ENCODE data around the gene CASK.
A peak's percentile ranks its signal among the peaks of the same experiment; 100 is the strongest.

CASK gene

DNA sequence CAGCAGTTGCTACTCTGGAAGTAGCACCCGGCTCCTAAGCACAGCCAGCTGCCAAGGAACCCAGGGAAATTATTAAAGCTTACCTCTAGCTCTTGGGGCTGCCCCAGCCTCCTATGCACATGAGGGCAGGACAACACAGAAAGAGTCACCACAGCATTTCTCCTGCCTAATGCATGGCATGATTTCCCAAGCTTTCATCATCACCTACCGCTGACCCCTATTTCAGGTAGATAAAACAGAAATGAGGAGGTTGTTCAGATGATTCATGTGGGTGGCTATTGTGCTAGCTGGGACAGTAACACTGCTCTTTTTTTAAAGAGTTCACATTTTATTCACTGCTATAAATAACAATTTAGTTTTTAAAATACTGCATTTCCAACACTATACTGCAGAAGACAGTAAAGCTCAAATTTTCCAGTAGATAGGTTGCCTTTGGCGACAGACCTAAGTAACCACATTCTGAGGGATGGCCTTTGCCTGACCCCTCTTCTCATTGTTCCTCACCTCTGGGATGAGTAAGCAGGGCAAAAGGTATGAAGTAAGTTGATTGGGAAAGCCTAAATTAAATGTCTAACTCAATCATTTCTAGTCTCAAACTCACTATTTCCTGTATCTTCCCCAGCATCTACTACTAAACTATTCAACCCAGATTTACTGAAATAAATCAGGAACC, 16.7 kb downstream of the CASK start:
- DNase-seq, result no peak

DNA sequence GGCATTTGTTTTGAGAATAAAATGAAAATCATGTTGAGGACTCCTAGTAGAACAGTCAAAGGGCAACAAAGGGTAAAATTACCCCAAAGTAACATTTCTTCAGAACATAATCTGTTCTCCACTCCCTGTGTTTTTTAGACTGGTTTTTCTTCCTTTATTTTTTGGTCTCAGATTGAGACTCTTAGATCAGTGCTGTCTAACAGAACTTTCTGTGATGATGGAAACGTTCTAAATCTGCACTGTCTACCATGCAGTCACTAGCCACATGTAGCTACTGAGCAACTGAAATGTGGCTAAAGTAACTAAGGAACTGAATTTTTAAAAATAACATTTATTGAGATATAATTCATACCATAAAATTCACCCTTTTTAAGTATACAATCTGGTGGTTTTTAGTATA, 19.8 kb downstream of the CASK start:
- no peak for DNase-seq

DNA sequence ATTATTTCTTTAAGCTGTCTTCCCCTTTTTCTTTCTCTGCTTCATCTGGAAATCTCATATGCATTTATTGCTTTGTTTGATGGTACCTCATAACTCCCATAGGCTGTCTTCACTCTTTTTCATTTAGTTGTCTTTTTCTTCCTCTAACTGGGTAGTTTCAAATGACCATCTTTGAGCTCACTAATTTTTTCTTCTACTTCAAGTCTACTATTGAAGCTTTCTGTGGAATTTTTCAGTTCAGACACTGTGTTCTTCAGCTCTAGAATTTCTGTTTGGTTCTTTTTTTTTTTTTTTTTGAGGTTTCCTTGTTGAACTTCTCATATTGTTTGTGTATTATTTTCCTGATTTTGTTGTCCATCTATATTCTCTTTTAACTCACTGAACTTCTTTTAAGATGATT, 23.0 kb downstream of the CASK start:
- DNase-seq, result no peak

DNA sequence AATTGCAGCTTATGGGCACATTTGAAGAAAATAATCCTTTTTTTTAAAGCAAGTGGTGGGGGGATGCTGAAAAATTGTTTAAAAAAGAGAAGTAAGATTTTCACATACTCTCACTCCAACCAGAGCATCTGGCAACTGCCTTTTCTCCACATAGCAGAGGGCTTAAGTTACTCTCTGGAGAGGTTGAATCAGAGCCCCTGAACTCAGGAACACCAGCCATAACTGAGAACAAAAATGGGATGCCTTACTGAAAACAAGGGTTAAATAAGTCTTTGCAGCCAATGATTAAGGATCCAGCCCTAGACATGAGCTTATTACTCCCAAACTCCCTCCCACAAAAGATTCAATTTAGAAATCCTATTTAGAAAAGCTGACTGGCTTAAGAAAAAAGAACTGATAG, 27.5 kb downstream of the CASK start:
- DNase-seq, result no peak

DNA sequence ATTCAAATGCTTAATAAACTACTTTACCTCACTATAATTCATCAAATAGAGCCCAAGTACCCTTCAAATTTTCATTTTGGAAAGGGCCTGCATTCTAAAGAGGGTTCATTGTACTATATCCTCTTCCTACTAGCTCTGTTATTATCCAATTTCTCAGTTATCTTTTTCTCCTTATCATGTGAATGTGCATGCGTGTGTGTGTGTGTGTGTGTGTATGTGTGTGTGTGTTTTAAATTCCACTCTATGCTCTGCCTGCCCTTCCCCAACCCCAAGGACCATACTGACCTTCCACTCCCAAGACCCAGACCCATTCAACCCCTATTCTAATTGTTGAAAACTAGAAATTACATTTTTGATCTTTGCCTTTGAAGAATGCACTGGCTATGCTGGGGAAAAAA, 33.3 kb downstream of the CASK start:
- no peak for DNase-seq

DNA sequence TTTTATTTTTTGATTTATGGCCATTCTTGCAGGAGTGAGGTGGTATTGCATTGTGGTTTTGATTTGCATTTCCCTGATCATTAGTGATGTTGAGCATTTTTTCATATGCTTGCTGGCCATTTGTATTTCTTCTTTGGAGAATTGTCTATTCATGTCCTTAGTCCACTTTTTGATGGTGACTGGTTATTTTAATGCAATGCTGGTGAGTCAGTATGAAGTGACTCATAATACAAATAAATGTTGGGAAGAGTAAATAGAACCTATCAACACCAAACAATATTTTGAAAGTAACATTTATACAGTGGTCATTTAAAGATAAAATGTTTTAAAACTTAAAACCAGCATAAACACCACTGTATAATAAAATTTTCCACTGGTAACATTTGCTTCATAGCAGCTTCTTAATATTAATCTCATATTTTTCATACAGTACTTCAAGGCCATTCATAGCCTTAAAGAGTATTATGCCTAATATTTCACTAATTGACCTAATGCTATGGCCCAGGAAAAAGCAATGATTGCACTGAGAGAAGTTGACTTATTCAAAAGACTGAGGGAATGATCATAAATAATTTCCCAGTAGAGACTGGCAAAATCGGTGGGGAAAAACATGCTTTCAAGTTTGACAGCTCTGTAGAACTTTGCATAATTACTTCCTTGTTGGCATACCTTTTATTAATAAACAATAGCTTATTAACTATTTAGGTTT, 33.9 kb downstream of the CASK start:
- DNase-seq, result peak; percentile 31

DNA sequence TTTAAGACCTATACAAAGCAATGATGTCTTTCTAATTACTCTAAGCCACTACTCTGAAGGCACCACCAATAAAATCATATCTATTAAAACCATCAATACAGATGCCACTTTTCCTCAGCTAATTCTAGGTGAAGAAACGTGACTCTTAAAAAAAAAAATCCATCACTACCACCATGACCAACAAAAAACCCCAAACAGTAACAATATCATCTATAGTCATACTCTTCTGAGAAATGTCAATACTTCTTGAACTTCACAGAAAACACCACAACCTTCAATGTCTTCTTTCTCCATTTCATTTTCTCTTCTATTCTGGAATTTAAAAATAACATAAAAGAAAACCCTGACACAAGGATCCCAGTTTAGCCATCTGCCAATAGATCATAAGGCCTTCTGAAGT, 35.7 kb downstream of the CASK start:
- no peak for DNase-seq

DNA sequence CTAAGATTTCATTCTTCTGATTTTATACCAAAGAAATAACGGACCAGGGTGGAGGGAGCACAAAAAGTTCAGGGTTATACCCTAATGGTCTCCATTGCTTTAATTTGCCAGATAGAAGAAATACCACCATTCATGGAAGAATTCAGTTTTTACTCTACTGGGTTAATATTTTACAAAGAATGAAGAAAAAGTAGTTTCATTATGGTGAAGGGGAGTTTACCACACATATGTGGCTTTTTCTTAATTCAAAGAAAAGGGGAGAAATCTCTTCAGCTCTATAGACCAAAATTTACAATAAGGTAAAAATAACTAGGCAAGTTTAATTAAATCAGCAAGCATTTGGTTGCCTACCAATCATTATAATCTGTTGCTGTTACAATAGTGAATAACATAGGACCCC, 37.6 kb downstream of the CASK start:
- DNase-seq, result no peak

DNA sequence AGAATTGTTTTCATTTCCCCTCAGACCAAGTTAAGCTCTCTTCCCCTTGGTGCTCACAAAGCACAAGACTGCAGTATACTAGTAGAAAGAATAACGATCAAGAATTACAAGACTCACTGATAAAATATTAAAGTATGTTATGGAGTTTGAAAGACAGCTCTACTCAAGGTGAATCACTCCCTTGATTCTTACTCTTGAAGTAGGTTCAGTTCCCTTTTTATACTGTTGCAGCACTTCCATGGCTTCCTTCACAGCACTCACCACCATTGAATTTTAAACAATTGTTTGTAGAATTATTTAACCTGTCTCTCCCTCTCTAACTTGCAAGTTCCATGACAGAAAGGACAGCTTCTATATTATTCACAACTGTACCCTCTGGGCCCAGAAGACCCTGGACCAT, 42.2 kb downstream of the CASK start:
- no peak for DNase-seq

DNA sequence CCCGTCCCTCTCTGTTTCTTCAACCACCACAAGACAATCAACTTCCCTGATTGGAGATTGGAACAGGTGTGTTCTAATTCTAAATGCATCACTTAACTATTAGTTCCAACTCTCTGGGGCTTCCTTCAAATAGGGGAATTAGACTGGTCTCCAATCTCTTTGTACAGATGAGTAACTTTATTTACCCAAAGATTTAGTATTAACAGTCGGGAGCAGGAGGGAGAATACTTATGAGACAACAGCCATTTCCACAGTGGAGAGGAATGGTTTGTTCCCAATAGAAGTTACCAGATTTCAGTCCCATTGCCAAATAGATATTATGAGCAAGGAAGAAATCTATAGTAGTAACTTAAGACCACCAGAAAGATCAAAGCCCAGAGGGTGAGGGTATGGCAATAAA, 46.2 kb downstream of the CASK start:
- DNase-seq, result no peak

DNA sequence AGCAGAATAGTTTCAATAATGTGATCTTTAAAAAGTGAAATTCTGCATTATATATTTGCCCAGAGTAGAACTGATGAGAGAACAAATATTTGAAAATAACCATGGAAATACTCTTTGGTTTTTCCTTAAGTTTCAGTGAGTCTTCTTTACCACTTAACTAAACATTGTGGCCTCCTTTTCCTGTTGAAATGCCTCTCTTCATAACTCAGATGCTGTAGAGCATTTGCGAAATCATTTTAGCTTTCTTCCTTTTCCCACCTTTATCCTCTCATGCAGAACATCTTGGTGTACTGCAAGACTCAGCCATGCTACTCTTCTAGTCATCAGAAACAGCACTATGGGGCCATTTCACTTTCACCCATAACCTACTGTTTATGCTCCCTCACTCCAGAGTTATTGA, 48.2 kb downstream of the CASK start:
- no peak for DNase-seq

DNA sequence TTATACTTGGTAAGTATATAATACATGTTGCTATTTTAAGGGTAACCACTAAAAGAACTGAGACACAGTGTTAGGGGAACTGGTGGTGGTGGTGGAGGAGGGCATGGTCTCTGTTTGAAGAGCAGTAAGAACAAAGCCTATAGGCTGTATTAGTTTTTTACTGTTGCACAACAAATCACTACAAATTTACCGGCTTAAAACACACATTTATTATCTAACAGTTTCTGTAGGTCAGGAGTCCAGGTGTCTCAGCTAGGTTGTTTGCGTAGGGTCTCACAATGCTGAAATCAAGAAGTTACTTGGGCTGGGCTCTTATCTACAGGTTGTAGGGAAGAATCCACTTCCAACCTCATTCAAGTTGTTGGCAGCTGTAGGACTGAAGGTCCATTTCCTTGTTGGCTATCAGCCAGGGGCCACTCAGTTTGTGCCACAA, 52.6 kb downstream of the CASK start:
- DNase-seq, result no peak

DNA sequence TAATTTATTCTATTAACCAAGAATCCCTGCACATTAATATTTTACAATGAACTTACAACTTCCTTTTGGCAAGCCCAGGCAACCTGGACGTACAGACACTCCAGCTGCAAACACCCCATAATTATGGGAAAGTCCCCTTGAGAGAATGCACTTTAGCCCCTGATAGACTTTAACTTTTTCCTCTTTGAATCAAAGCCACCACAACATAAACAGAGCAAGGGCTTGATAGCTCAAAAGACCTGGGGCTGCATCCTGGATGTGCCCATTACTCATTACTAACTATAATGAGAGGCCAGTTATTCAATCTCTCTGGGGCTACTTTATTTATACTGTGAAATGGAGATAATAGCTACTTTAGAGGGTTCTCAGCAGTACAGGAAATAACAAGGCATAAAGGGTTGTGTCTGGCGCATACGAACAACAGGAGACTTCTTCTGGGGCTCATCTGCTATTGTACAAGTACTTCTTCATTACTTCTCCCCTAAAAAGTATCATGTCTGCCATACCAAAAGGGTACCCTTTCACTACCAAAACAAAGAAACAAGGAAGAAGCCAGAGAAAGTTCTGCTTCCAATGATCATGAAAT, 54.9 kb downstream of the CASK start:
- DNase-seq, result no peak

DNA sequence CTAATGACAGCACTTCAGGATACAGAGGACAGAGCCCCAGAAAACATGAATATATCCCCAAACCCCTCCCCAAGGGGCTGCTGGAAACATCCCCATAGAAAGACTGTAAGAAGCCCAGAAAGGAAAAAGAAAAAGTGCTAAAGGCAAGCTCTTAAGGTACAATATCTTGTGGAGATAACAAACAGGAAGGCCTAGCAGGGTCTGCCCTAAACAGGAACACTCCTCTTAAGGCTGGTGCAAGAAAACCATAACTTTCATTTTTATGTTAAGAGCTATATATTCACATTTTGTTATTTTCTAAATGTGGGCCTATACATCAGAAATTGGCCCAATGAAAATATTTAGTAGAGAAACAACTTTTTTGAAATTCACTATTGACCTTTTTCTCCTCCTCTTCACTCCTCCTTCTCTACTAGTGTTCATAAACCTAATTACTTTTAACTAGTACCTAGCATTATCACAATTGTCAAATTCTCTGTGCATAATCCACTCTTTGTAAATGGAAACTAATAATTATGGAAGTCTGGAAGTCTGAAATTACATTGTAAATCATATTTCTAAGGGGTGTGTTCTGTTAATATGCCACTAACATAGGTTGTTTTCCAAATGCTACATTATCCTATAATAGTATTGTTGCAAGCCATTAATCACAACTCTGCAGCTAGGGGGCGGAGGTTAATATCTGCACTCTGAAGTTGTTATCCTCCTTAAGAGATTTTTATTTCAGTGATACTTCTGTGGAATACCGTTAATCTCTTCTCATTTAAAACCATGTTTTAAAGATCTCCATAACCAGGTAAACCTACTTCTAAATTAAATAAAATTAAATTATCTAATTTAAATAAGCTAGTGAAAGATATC, 59.8 kb downstream of the CASK start:
- DNase-seq, result no peak

DNA sequence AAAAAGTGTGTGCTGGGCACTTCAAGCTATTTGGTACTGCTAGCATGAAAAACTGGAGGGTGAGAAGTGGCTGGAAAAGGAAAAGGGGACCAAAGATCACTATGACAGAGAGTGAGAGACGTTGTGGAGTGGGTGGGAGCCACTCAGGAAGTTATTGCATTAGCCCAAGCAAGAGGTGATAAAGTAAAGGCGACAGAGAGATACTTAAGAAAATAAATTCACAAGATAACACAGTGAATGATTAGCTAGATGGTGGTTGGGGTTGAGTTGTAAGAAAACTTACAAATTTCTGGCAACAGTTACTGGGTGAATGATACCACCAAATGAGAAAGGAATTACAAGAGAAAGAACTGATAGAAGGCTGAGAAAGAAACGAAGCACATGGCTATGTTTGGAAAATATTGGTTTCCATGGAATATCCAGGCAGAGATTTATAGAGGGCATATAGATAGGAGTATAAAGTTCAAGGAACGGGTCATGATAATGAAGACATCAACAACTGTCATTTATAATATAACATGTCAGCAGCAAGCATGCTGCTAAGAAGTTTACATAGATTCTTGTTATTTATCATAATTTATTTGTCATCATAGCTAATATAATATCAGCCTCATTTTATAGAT, 60.7 kb downstream of the CASK start:
- DNase-seq, result no peak

DNA sequence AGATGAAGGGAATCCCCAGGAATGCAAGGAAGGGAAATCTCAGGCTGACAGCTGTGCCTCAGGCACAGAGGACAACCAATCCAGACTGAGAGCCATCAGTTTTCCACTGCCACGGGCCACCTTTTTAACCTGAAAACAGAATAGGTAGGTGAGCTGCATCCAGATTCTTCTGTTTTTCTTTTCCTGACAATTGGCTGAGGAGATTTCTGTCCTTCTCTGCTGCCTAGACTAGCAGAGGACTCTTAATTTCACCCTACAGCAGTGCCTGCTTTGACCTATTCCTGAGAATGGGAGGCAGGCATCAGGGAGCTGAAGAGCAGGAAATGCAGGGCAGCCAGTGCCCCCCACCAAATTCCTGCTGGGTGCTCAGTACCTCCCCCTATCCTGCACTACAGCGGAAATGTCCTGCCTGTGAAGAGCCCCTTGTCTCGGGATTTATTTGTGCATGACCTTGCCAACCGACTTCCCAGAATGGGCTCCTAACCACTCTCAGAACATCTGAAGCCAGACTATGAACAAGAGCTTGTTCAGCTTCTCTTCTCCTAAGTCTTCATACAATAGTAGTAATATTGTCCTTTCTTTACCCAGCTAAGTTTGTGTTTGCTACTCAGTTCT, 65.1 kb downstream of the CASK start:
- DNase-seq, result no peak

DNA sequence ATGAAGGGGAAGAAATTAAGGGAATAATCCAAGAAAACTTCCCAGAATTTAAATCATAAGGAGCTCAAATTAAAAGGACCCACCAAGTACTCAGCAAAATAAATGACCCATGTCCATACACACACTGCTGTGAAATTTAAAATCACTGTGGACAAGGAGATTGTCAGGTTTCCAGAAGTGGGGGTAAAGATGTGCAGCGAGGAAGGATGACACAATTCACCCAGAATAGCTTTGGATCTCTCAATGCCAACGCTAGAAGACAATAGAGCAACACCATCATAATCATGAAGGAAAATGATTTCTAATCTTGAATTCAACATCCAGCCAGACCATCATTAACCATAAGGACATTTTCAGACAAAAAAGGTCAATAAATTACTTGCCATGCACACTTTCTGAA, 65.7 kb downstream of the CASK start:
- DNase-seq, result no peak

DNA sequence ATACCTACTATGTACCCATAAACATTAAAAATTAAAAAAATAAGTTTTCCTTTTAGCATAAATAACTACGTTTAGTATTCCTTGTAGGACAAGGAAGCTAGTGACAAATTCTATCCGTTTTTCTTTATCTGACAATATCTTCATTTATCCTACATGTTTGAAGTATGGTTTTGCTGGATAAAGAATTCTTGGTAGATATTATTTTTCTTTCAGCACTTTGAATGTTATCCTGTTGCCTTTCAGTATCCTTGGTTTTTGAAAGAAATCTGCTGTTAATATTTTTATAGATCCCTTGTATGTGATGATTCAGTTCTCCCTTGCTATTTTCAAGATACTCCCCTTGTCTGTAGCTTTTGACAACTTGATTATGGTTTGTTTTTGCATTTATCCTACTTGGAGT, 76.6 kb downstream of the CASK start:
- no peak for DNase-seq

DNA sequence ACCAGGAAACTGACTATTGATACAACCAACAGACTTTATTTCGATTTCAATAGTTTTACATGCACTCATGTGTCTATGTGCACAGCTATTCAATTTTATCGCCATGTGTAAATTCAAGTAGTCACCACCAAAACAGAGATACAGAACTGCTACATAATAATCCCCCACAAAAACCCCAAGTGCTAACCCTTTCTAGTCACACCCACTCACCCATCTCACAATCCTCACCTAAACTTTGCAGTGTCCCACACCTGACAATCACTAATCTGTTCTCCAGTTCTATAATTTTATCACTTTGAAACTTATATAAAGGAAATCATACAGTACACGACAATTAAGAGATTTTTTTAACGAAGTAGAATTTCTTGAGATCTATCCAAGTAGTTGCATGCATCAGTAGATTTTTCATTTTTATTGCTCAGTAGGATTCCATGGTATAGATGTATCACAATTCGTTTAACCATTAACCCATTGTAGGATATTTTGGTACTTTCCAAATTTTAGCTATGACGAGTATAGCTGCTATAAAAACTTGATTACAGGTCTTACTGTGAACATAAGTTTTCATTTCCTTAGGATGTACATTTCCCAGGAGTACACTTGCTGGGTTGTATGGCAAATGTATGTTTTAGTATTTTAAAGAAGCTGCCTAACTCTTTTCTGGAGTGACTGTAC, 85.9 kb downstream of the CASK start:
- DNase-seq, result no peak

DNA sequence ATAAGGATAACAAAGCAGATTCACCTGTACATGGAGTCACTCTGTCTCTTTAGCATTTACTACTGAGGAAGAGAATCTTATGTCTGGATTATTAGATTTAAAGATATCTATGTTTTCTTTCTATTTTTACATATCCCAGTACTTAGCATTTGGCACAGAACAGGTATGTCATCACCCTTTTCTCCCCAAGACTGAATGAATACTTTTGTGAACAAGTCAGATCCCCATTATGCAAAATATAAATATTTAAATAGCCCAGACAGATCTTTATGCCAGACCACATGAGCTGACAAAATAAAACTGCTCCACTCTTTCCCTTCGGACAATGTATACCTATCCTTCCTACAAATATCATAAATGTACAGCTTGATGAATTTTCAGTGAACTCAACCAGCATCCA, 94.5 kb downstream of the CASK start:
- DNase-seq, result no peak

DNA sequence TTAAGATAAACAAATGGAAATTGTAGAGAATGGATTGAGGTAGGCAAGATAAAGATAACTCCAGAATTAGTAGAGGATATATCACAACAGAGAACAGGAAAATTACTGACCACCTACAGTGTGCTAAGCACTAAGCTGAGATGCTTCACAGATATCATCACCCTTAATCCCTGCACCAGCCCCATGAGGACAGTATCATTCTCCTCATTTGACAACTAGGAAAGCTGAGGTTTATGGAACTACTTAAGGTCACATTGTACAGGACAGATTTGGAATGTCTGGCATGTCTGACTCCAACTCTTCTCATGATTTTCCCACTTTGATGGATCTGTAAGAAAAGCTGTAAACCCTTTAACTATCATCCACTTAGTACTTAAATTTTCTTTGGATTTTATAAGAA, 95.5 kb downstream of the CASK start:
- DNase-seq, result peak; percentile 51

DNA sequence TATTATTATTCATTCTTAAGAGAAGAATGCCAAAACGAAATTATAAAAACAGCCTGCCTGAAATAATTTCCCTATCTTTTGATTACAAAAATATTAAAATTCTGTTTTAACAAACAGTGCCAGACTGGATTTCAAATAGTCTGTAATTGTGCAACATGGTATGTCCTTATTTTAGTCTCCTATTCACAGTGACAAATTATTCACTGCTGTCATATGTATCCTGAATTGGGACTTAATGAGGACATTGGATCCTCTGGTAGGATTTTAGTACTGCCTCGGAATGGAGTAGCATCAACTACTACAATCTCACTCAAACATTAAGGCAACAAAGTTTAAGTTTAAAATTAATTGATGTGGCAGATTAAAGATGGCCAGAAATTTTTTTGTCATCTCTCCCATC, 97.6 kb downstream of the CASK start:
- DNase-seq, result no peak
